ENCODE measurements around the gene ACSF2. TPM values are rescaled to one million over a fixed set of nuclear protein-coding genes. Genes with fewer than 3 reads are reported as not detected.

Gene ACSF2
- total and polyA plus RNA-seq, 2 donors from 2014 or later, result 44.4 to 404 TPM

- no peak for DNase-seq
- no peak overlapping the region for H3K27ac ChIP-seq (ENCODE audit: low read depth in 2 of 2, low read length in 2 of 2)
These were observed 73.7 kb downstream of the ACSF2 start for GRCh38 chr17:50499721-50500120.

GRCh38 chr17:50501054-50501453, 75.0 kb downstream of the ACSF2 start:
- no peak overlapping the region for H3K9ac ChIP-seq (ENCODE audit: low read length in 3 of 3)
- H3K36me3 ChIP-seq (ENCODE audit: control insufficient read depth in 2 of 3, insufficient read depth in 3 of 3, low read length in 3 of 3), result no peaks in the 10 kb centered on the region
- no peaks in the 10 kb centered on the region for H3K4me1 ChIP-seq (ENCODE audit: control insufficient read depth in 2 of 3, insufficient read depth in 2 of 3, low read depth in 1 of 3, low read length in 3 of 3)
- FAIRE-seq (peak; percentile 69), DNase-seq (no peak)
- no peak overlapping the region for H3K4me3 ChIP-seq (ENCODE audit: low read length in 3 of 3)
- H3K27ac ChIP-seq (ENCODE audit: low read depth in 2 of 2, low read length in 2 of 2), result no peak overlapping the region
- no peaks in the 10 kb centered on the region for H3K9me3 ChIP-seq (ENCODE audit: control insufficient read depth in 2 of 3, insufficient read depth in 1 of 3, low read length in 3 of 3)
- intact Hi-C loops (cut with DNase I), result no loop called here
- TF ChIP-seq CTCF (IDR thresholded peaks at IDR 0.05; ENCODE audit: borderline replicate concordance, extremely low read depth, insufficient read depth), result peak; percentile 19
- H3K27me3 ChIP-seq (ENCODE audit: control insufficient read depth, insufficient read depth, low read length), result no peaks in the 10 kb centered on the region

More at GRCh38 chr17:50499721-50500120, 73.7 kb downstream of the ACSF2 start:
- TF ChIP-seq CTCF (IDR thresholded peaks at IDR 0.05; ENCODE audit: borderline replicate concordance, extremely low read depth, insufficient read depth), result no peak
- no peaks in the 10 kb centered on the region for H3K4me1 ChIP-seq (ENCODE audit: control insufficient read depth in 2 of 3, insufficient read depth in 2 of 3, low read depth in 1 of 3, low read length in 3 of 3)
- H3K9ac ChIP-seq (ENCODE audit: low read length in 3 of 3), result no peak overlapping the region
- H3K27me3 ChIP-seq (ENCODE audit: control insufficient read depth, insufficient read depth, low read length), result no peaks in the 10 kb centered on the region
- intact Hi-C loops (cut with DNase I), result no loop called here
- H3K9me3 ChIP-seq (ENCODE audit: control insufficient read depth in 2 of 3, insufficient read depth in 1 of 3, low read length in 3 of 3), result no peaks in the 10 kb centered on the region
- no peak overlapping the region for H3K4me3 ChIP-seq (ENCODE audit: low read length in 3 of 3)
- H3K36me3 ChIP-seq (ENCODE audit: control insufficient read depth in 2 of 3, insufficient read depth in 3 of 3, low read length in 3 of 3), result no peaks in the 10 kb centered on the region
- no peak for FAIRE-seq

GRCh38 chr17:50502301-50502990, 76.4 kb downstream of the ACSF2 start:
- H3K27ac ChIP-seq (ENCODE audit: low read depth in 2 of 2, low read length in 2 of 2), result no peak overlapping the region
- no peaks in the 10 kb centered on the region for H3K27me3 ChIP-seq (ENCODE audit: control insufficient read depth, insufficient read depth, low read length)
- no peak overlapping the region for H3K9ac ChIP-seq (ENCODE audit: low read length in 3 of 3)
- no peak for TF ChIP-seq CTCF (IDR thresholded peaks at IDR 0.05; ENCODE audit: borderline replicate concordance, extremely low read depth, insufficient read depth)
- FAIRE-seq, result no peak
- intact Hi-C loops (cut with DNase I), result no loop called here
- H3K4me3 ChIP-seq (ENCODE audit: low read length in 3 of 3), result no peak overlapping the region
- DNase-seq, result peak in 1 of 5 donors; percentile 32
- no peaks in the 10 kb centered on the region for H3K9me3 ChIP-seq (ENCODE audit: control insufficient read depth in 2 of 3, insufficient read depth in 1 of 3, low read length in 3 of 3)
- no peaks in the 10 kb centered on the region for H3K4me1 ChIP-seq (ENCODE audit: control insufficient read depth in 2 of 3, insufficient read depth in 2 of 3, low read depth in 1 of 3, low read length in 3 of 3)
- no peaks in the 10 kb centered on the region for H3K36me3 ChIP-seq (ENCODE audit: control insufficient read depth in 2 of 3, insufficient read depth in 3 of 3, low read length in 3 of 3)

Measured in kidney (tissue), 14 donors.